K562 (cell line): Measurements from ENCODE around the gene ARFRP1.

Source experiments
- FOXM1 ChIP-seq, 2 experiments: fragments of 450-650 bp in 1 of 2; sonication (generic) in 1 of 2; formaldehyde crosslinking in 1 of 2; IDR thresholded peaks; 2 replicates each; pipeline versions ENCODE4 v1.6.1 to v1.9.0; 2017 to 2022; ENCODE audit warnings: low read depth in 2 of 2, mild to moderate bottlenecking in 2 of 2, missing genetic modification reagents in 1 of 2, moderate library complexity in 1 of 2
- HNRNPL ChIP-seq: fragments of 200-400 bp; formaldehyde crosslinking; IDR thresholded peaks from 2 replicates; pipeline ENCODE4 v1.6.1; 2017; ENCODE audit warnings: low read depth, mild to moderate bottlenecking, low read length
- MXI1 ChIP-seq: IDR thresholded peaks from 2 replicates; pipeline ENCODE4 v1.6.1; 2011; ENCODE audit warnings: low read depth, mild to moderate bottlenecking, improper control_type of control experiment, low read length
- NR1H2 ChIP-seq: sonication (generic); formaldehyde crosslinking; IDR thresholded peaks from 2 replicates; pipeline ENCODE4 v1.4.0; 2020; ENCODE audit warnings: mild to moderate bottlenecking, missing genetic modification reagents
- POLR2AphosphoS5 ChIP-seq: IDR thresholded peaks from 2 replicates; pipeline ENCODE4 v1.6.1; 2011; ENCODE audit warnings: mild to moderate bottlenecking, low read depth, low read length, moderate library complexity; ENCODE audit not compliant: control insufficient read depth, insufficient read depth
- RNF2 ChIP-seq: sonication (generic); IDR thresholded peaks from 2 replicates; pipeline ENCODE4 v1.6.1; 2016
- SREBF2 ChIP-seq: sonication (generic); formaldehyde crosslinking; IDR thresholded peaks from 2 replicates; pipeline ENCODE4 v1.4.0; 2020; ENCODE audit warnings: mild to moderate bottlenecking, missing genetic modification reagents
- ZNF197 ChIP-seq: fragments of 200-800 bp; sonication (Bioruptor generic); IDR thresholded peaks from 2 replicates; pipeline ENCODE4 v1.6.1; 2016; ENCODE audit warnings: low read depth, missing genetic modification characterization, missing compliant biosample characterization
- ZZZ3 ChIP-seq: fragments of 450-650 bp; IDR thresholded peaks from 2 replicates; pipeline ENCODE4 v1.6.1; 2016; ENCODE audit warnings: antibody characterized with exemption, mild to moderate bottlenecking, moderate library complexity
- TF ChIP-seq, protein P1 (sequence below): conservative IDR thresholded peaks from 2 replicates; pipeline ENCODE4 v1.6.1; 2011; ENCODE audit warnings: low read depth, mild to moderate bottlenecking, low read length; ENCODE audit not compliant: control insufficient read depth
- TF ChIP-seq, protein P2 (sequence below): fragments of 250-450 bp; sonication (Bioruptor Pico); IDR thresholded peaks from 2 replicates; pipeline ENCODE4 v1.8.0; 2021; ENCODE audit warnings: moderate library complexity, mild to moderate bottlenecking, inconsistent platforms
- TF ChIP-seq, protein P3 (sequence below), 2 experiments: fragments of 450-650 bp; formaldehyde crosslinking in 1 of 2; IDR thresholded peaks; 2 replicates each; pipeline versions ENCODE4 v1.4.0 to v1.6.1; 2014 to 2020; ENCODE audit warnings: mild to moderate bottlenecking in 2 of 2, borderline replicate concordance in 1 of 2, low read depth in 1 of 2
- TF ChIP-seq, protein P4 (sequence below), 3 experiments: IDR thresholded peaks in 2 of 3; conservative IDR thresholded peaks in 1 of 3; 2 replicates each; pipeline ENCODE4 v1.5.1; 2011 to 2012; ENCODE audit warnings: low read length in 3 of 3, mild to moderate bottlenecking in 3 of 3, control low read depth in 2 of 3, improper control_type of control experiment in 1 of 3, inconsistent platforms in 1 of 3, low read depth in 1 of 3, mixed read lengths in 1 of 3, moderate library complexity in 1 of 3; ENCODE audit not compliant: insufficient read depth in 2 of 3
- TF ChIP-seq, protein P5 (sequence below): fragments of 250-450 bp; sonication (Bioruptor Pico); IDR thresholded peaks from 2 replicates; pipeline ENCODE4 v1.8.0; 2022; ENCODE audit warnings: inconsistent platforms, mild to moderate bottlenecking, moderate library complexity, borderline replicate concordance

DNA sequence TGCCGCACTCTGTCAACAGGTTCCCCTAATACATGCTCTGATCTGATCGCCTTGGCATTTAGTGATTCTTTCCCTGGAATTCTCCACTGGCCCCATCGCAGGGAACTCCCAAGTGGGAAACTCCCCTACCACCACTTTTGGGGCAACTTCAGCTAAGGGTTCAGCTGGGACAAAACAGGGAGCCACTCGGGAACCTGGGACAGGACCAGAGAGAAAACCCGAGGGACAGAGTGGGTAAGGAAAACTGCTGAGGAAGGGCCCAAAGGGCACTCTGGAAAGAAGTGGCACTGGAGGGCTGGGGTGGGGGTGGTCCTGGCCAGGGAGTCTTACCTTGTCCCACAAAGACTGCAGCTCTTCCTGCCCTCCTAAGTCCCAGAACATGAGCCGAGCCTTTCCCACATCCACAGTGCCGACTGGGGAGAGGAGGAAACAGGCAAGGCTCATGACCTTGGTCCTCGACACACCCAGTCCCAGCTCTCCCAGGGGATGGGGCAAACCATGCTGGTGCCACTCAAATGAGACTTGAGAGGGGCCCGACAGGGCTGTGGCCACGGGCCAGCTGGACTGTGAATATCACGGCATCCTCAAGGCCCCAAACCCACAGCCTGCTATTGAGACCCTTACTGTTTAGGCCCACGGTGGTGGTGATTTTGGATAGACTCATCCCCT, 1.6 kb downstream of the ARFRP1 start:
- TF ChIP-seq SREBF2 (CRISPR knock-in tag) (no peak), HNRNPL (no peak), ZNF197 (CRISPR knock-in tag) (no peak), POLR2AphosphoS5 (no peak), NR1H2 (CRISPR knock-in tag) (no peak), ZZZ3 (no peak), FOXM1 (IDR thresholded peaks at IDR 0.05; ENCODE audit: low read depth) (no peak), FOXM1 (CRISPR knock-in tag; IDR thresholded peaks at IDR 0.05; ENCODE audit: low read depth) (no peak), MXI1 (no peak), RNF2 (no peak)
- TF ChIP-seq, protein P1, sequence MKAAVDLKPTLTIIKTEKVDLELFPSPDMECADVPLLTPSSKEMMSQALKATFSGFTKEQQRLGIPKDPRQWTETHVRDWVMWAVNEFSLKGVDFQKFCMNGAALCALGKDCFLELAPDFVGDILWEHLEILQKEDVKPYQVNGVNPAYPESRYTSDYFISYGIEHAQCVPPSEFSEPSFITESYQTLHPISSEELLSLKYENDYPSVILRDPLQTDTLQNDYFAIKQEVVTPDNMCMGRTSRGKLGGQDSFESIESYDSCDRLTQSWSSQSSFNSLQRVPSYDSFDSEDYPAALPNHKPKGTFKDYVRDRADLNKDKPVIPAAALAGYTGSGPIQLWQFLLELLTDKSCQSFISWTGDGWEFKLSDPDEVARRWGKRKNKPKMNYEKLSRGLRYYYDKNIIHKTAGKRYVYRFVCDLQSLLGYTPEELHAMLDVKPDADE, result no peak
- TF ChIP-seq, protein P2, sequence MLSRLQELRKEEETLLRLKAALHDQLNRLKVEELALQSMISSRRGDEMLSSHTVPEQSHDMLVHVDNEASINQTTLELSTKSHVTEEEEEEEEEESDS (CRISPR knock-in tag), result no peak
- TF ChIP-seq, protein P3, sequence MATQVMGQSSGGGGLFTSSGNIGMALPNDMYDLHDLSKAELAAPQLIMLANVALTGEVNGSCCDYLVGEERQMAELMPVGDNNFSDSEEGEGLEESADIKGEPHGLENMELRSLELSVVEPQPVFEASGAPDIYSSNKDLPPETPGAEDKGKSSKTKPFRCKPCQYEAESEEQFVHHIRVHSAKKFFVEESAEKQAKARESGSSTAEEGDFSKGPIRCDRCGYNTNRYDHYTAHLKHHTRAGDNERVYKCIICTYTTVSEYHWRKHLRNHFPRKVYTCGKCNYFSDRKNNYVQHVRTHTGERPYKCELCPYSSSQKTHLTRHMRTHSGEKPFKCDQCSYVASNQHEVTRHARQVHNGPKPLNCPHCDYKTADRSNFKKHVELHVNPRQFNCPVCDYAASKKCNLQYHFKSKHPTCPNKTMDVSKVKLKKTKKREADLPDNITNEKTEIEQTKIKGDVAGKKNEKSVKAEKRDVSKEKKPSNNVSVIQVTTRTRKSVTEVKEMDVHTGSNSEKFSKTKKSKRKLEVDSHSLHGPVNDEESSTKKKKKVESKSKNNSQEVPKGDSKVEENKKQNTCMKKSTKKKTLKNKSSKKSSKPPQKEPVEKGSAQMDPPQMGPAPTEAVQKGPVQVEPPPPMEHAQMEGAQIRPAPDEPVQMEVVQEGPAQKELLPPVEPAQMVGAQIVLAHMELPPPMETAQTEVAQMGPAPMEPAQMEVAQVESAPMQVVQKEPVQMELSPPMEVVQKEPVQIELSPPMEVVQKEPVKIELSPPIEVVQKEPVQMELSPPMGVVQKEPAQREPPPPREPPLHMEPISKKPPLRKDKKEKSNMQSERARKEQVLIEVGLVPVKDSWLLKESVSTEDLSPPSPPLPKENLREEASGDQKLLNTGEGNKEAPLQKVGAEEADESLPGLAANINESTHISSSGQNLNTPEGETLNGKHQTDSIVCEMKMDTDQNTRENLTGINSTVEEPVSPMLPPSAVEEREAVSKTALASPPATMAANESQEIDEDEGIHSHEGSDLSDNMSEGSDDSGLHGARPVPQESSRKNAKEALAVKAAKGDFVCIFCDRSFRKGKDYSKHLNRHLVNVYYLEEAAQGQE (IDR thresholded peaks at IDR 0.05; ENCODE audit: borderline replicate concordance), result no peak
- TF ChIP-seq, protein P3 (CRISPR knock-in tag; IDR thresholded peaks at IDR 0.05; ENCODE audit: low read depth), result no peak
- TF ChIP-seq, protein P4, sequence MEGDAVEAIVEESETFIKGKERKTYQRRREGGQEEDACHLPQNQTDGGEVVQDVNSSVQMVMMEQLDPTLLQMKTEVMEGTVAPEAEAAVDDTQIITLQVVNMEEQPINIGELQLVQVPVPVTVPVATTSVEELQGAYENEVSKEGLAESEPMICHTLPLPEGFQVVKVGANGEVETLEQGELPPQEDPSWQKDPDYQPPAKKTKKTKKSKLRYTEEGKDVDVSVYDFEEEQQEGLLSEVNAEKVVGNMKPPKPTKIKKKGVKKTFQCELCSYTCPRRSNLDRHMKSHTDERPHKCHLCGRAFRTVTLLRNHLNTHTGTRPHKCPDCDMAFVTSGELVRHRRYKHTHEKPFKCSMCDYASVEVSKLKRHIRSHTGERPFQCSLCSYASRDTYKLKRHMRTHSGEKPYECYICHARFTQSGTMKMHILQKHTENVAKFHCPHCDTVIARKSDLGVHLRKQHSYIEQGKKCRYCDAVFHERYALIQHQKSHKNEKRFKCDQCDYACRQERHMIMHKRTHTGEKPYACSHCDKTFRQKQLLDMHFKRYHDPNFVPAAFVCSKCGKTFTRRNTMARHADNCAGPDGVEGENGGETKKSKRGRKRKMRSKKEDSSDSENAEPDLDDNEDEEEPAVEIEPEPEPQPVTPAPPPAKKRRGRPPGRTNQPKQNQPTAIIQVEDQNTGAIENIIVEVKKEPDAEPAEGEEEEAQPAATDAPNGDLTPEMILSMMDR (IDR thresholded peaks at IDR 0.05 in 2 of 3, conservative IDR thresholded peaks at IDR 0.05 in 1 of 3; ENCODE audit: insufficient read depth in 2 of 3, low read depth in 1 of 3, low read length in 3 of 3), result no peak
- TF ChIP-seq, protein P5, sequence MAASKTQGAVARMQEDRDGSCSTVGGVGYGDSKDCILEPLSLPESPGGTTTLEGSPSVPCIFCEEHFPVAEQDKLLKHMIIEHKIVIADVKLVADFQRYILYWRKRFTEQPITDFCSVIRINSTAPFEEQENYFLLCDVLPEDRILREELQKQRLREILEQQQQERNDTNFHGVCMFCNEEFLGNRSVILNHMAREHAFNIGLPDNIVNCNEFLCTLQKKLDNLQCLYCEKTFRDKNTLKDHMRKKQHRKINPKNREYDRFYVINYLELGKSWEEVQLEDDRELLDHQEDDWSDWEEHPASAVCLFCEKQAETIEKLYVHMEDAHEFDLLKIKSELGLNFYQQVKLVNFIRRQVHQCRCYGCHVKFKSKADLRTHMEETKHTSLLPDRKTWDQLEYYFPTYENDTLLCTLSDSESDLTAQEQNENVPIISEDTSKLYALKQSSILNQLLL (CRISPR knock-in tag), result no peak
